Measurements from ENCODE around the gene STARD10.

STARD10 gene

GRCh38 chr11:72793425-72794367 lies at the start of gene STARD10:
Gene STARD10, minus strand, starts transcription at chr11:72794047. Its CDS starts 12,866 bp downstream, at chr11:72781181.
- peaks cover 29% of the 10 kb centered on the region for H3K4me1 Mint-ChIP-seq
- peak within 1 kb of the TSS; percentile 89 for H3K4me3 Mint-ChIP-seq
- peak; percentile 95 to 97 for DNase-seq (ENCODE audit: low spot score in 2 of 2)
- H3K27ac Mint-ChIP-seq: peak within 1 kb of the TSS; percentile 94
- H3K9me3 Mint-ChIP-seq: no peaks in the 10 kb centered on the region
- peak; percentile 96 for ATAC-seq
- H3K36me3 Mint-ChIP-seq: peaks cover 8% of the 10 kb centered on the region

DNA sequence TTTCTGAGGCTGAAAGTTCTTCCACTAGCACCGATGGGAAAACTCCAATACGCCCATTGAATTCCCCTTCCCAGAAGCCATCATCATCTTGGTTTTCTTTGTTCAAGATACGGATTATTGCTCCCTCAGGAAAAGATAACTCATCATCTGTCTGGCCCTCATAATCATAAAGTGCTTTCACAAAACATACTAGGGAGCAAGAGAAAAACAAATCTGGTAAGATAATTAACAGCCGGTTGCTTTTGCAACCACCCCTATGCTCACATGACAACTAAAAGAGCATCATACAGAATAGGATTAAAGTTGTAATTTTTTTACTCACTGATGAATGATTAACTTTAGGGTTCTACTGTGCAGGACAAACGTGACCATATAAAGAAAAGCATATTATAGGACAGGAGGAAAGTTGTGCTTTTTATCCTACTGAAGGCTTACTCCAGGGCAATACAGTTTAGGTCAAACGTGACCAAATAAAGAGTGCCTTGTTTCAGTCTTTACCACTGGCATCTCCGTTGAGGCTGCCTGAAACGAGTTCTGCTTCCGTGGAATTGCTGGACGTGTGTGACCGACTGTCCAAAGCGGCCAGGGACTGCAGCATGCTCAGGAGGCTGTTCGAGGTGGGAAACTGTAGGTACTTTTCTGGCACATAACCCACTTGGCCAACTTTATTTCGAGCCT lies 48.9 kb upstream of the STARD10 start:
- Mint-ChIP-seq H3K36me3 (peaks cover 62% of the 10 kb centered on the region), H3K4me3 (no peak overlapping the region), H3K27ac (peak overlapping the region; percentile 12), H3K9me3 (no peaks in the 10 kb centered on the region), H3K4me1 (no peaks in the 10 kb centered on the region)
- no peak for DNase-seq (ENCODE audit: low spot score in 2 of 2)
- no peak for ATAC-seq

DNA sequence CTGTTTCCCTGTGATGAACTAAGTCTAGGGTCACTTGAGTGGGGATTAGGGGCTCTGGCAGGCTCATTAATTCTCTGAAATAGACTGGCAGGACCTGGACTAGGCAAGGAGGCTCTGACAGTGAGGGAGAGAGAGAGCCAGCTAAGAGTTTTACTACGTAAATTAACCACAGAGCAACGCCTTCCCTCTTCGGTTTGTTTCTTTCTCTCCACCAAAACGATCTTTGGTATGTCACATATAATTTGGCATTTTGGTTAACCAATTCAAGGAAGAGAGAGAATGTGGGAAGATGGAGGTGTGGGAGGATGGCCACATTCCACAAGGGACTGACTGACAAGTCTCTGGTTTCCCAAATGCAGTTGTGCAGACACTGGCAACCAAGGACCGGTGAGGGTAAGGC lies 48.3 kb upstream of the STARD10 start:
- no peaks in the 10 kb centered on the region for H3K4me1 Mint-ChIP-seq
- peak overlapping the region; percentile 74 for H3K27ac Mint-ChIP-seq
- H3K36me3 Mint-ChIP-seq: peaks cover 69% of the 10 kb centered on the region
- no peak overlapping the region for H3K4me3 Mint-ChIP-seq
- no peak for DNase-seq (ENCODE audit: low spot score in 2 of 2)
- H3K9me3 Mint-ChIP-seq: no peaks in the 10 kb centered on the region
- no peak for ATAC-seq

DNA sequence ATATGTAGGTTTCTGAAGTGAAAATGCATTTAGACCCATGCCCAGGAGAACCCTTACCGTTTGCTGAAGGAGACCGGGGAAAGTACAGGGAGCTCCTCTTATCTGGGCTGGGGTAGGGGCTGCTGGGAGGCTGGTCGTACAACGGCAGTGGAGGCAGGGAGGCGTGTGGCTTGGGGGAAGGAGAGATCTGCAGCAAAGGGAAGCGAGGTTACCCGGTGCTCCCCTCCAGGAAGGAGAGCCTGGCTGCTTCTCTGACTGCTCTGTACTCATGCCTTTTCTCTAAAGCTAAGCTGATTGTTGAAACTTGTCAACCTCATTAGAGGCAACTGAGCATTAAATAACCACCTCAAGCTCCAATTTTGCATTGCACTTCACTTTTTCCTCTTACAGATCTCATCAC lies 47.5 kb upstream of the STARD10 start:
- DNase-seq (ENCODE audit: low spot score in 2 of 2) (no peak), ATAC-seq (no peak)
- H3K36me3 Mint-ChIP-seq: peaks cover 72% of the 10 kb centered on the region
- H3K9me3 Mint-ChIP-seq: no peaks in the 10 kb centered on the region
- peak overlapping the region; percentile 74 for H3K27ac Mint-ChIP-seq
- no peak overlapping the region for H3K4me3 Mint-ChIP-seq
- H3K4me1 Mint-ChIP-seq: no peaks in the 10 kb centered on the region

- H3K27ac Mint-ChIP-seq: no peak overlapping the region
- peaks cover 71% of the 10 kb centered on the region for H3K36me3 Mint-ChIP-seq
Measured at GRCh38 chr11:72840780-72841179, 46.9 kb upstream of the STARD10 start.

GRCh38 chr11:72838691-72839305 lies 45.0 kb upstream of the STARD10 start:
- H3K27ac Mint-ChIP-seq: peak overlapping the region; percentile 11
- no peak overlapping the region for H3K4me3 Mint-ChIP-seq
- H3K36me3 Mint-ChIP-seq: peaks cover 71% of the 10 kb centered on the region
- H3K9me3 Mint-ChIP-seq: no peaks in the 10 kb centered on the region
- H3K4me1 Mint-ChIP-seq: peaks cover 11% of the 10 kb centered on the region
- DNase-seq (ENCODE audit: low spot score in 2 of 2) (no peak), ATAC-seq (peak; percentile 44)

More at GRCh38 chr11:72840780-72841179, 46.9 kb upstream of the STARD10 start:
- Mint-ChIP-seq H3K4me1 (no peaks in the 10 kb centered on the region), H3K4me3 (no peak overlapping the region), H3K9me3 (no peaks in the 10 kb centered on the region)
- no peak for DNase-seq (ENCODE audit: low spot score in 2 of 2)
- ATAC-seq: no peak

- Mint-ChIP-seq H3K4me3 (no peak overlapping the region), H3K4me1 (peaks cover 25% of the 10 kb centered on the region), H3K9me3 (no peaks in the 10 kb centered on the region), H3K36me3 (peaks cover 72% of the 10 kb centered on the region), H3K27ac (peak overlapping the region; percentile 86)
- DNase-seq (ENCODE audit: low spot score in 2 of 2) (no peak), ATAC-seq (no peak)
Measured at GRCh38 chr11:72836111-72836510, 42.3 kb upstream of the STARD10 start.

- H3K27ac Mint-ChIP-seq: peak overlapping the region; percentile 86
- ATAC-seq (peak; percentile 35), DNase-seq (ENCODE audit: low spot score in 2 of 2) (peak in 1 of 2 donors; percentile 51)
- H3K36me3 Mint-ChIP-seq: peaks cover 77% of the 10 kb centered on the region
- no peaks in the 10 kb centered on the region for H3K9me3 Mint-ChIP-seq
- H3K4me3 Mint-ChIP-seq: no peak overlapping the region
- peaks cover 25% of the 10 kb centered on the region for H3K4me1 Mint-ChIP-seq
Measured at GRCh38 chr11:72834905-72835304, 41.1 kb upstream of the STARD10 start.

- Mint-ChIP-seq H3K36me3 (peaks cover 85% of the 10 kb centered on the region), H3K4me3 (no peak overlapping the region), H3K9me3 (no peaks in the 10 kb centered on the region), H3K4me1 (peaks cover 30% of the 10 kb centered on the region), H3K27ac (peak overlapping the region; percentile 86)
- ATAC-seq: no peak
- no peak for DNase-seq (ENCODE audit: low spot score in 2 of 2)
Measured at GRCh38 chr11:72833811-72834493, 40.1 kb upstream of the STARD10 start.

- ATAC-seq (no peak), DNase-seq (ENCODE audit: low spot score in 2 of 2) (no peak)
- Mint-ChIP-seq H3K4me1 (peaks cover 35% of the 10 kb centered on the region), H3K27ac (peak overlapping the region; percentile 86), H3K4me3 (no peak overlapping the region), H3K36me3 (peaks cover 86% of the 10 kb centered on the region), H3K9me3 (no peaks in the 10 kb centered on the region)
Measured at GRCh38 chr11:72833083-72833733, 39.4 kb upstream of the STARD10 start.

DNA sequence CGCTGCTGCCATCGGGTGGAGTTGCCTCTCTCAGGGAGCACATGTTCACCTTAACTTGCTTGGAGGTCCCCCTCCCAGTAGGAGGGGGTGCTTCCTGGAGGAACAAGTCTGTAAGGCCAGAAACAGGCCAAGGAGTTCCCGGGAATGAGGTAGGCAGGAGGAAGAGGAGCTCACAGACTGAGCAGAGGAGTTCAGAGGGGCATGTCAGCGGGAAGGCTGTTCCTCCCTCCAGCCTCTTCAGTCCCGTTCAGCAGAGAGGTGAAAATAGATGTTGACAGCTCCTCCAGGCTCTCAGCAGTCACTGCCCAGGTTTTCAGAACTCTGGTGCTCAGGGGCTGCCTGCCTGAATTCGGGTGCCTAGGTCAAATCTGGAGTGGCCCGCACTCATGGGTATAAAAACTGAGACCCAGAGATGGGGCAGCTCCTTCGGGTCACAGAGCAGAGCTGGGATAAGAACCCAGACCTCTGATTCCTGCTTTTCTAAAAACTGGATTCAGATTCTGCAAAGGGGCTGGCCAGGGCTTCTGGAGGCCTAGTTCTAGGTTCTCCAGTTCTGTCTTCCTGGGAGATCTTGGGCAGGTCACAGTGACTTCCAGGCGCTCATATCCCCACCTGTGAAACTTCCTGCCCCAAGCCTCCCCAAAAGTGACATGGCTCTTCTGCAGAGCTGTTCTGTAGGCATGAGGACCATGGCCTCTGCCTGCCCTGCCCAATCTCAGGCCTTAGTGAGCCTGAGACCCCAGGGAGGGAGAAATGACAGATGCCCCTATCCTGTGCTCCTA lies 38.6 kb upstream of the STARD10 start:
- Mint-ChIP-seq H3K4me1 (peaks cover 42% of the 10 kb centered on the region), H3K9me3 (no peaks in the 10 kb centered on the region), H3K36me3 (peaks cover 86% of the 10 kb centered on the region), H3K27ac (peak overlapping the region; percentile 86), H3K4me3 (no peak overlapping the region)
- no peak for DNase-seq (ENCODE audit: low spot score in 2 of 2)
- ATAC-seq: no peak

- peak overlapping the region; percentile 86 for H3K27ac Mint-ChIP-seq
- H3K4me1 Mint-ChIP-seq: peaks cover 48% of the 10 kb centered on the region
- H3K36me3 Mint-ChIP-seq: peaks cover 86% of the 10 kb centered on the region
- no peak overlapping the region for H3K4me3 Mint-ChIP-seq
- H3K9me3 Mint-ChIP-seq: no peaks in the 10 kb centered on the region
- DNase-seq (ENCODE audit: low spot score in 2 of 2) (peak in 1 of 2 donors; percentile 66), ATAC-seq (peak; percentile 62)
Measured at GRCh38 chr11:72831521-72832300, 37.9 kb upstream of the STARD10 start.

- Mint-ChIP-seq H3K4me1 (peaks cover 43% of the 10 kb centered on the region), H3K36me3 (peaks cover 90% of the 10 kb centered on the region), H3K27ac (peak overlapping the region; percentile 86), H3K9me3 (no peaks in the 10 kb centered on the region), H3K4me3 (no peak overlapping the region)
- ATAC-seq: no peak
- DNase-seq (ENCODE audit: low spot score in 2 of 2): no peak
Measured at GRCh38 chr11:72829884-72830533, 36.2 kb upstream of the STARD10 start.

Data from stimulated activated effector memory CD8-positive, alpha-beta T cell treated with anti-CD3 and anti-CD28 coated beads, Interleukin-12 subunit alpha, Interleukin-12 subunit beta, amount 100 ng/mL, for 72 hours (primary cell).